ENCODE data around the gene ZNF629. TPM values are rescaled to one million over a fixed set of nuclear protein-coding genes. Genes with fewer than 3 reads are reported as not detected.

The ZNF629 gene
- total and polyA plus RNA-seq, 2 donors (not counting 1 experiment from before 2014, with no cell fraction given): 1.2 to 6.9 TPM

- Histone ChIP-seq H3K27ac (ENCODE audit: low read length in 2 of 2) (no peak overlapping the region), H4K20me1 (ENCODE audit: control insufficient read depth, insufficient read depth, low read length, poor library complexity, severe bottlenecking) (no peaks in the 10 kb centered on the region), H3K27me3 (replicated peaks in 1 of 4; ENCODE audit: control extremely low read depth in 1 of 4, control insufficient read depth in 3 of 4, insufficient read depth in 4 of 4, low read length in 3 of 4) (no peaks in the 10 kb centered on the region), H3K9ac (ENCODE audit: low read length) (no peak overlapping the region), H2AFZ (ENCODE audit: insufficient read depth, low read depth, low read length, poor library complexity, severe bottlenecking) (no peak overlapping the region), H3K4me2 (replicated peaks; ENCODE audit: low read depth, low read length, poor library complexity, severe bottlenecking) (no peak overlapping the region), H3K4me1 (ENCODE audit: control insufficient read depth in 2 of 2, insufficient read depth in 2 of 2, low read length in 2 of 2) (peaks cover 3 to 5% of the 10 kb centered on the region in 2 donors), H3K4me3 (ENCODE audit: control extremely low read depth in 1 of 5, extremely low read depth in 1 of 5, insufficient read depth in 1 of 5, low read depth in 2 of 5, low read length in 4 of 5) (no peak overlapping the region), H3K9me3 (ENCODE audit: control extremely low read depth in 1 of 3, control insufficient read depth in 2 of 3, insufficient read depth in 1 of 3, low read length in 2 of 3) (no peaks in the 10 kb centered on the region), H3K79me2 (ENCODE audit: control insufficient read depth, insufficient read depth, low read length) (peaks cover 9% of the 10 kb centered on the region), H3K36me3 (replicated peaks in 1 of 2; ENCODE audit: control extremely low read depth in 1 of 2, control insufficient read depth in 1 of 2, extremely low read depth in 1 of 2, insufficient read depth in 2 of 2, low read length in 1 of 2) (peaks cover 0 to 27% of the 10 kb centered on the region in 2 experiments)
- no peak for TF ChIP-seq EZH2 (IDR thresholded peaks at IDR 0.05; ENCODE audit: borderline replicate concordance, insufficient read depth, low read depth, low read length, poor library complexity, severe bottlenecking)
- intact Hi-C loops (cut with micrococcal nuclease): no loop called here
- WGBS (ENCODE audit: insufficient coverage): 98% methylated on average over 20 of the region's 20 CpGs
- ATAC-seq (ENCODE audit: low read depth): no peak
- Mint-ChIP-seq H3K27ac (no peak overlapping the region), H3K9me3 (ENCODE audit: insufficient read depth) (no peaks in the 10 kb centered on the region), H3K27me3 (no peaks in the 10 kb centered on the region), H3K4me3 (peak overlapping the region; percentile 60), H3K4me1 (peaks cover 19% of the 10 kb centered on the region)
- ChIA-PET POLR2A (no interaction called here), CTCF (no interaction called here)
- DNase-seq: no peak
These were observed 36.0 kb downstream of the ZNF629 start for GRCh38 chr16:30750876-30751465.

- H3K4me2 ChIP-seq (replicated peaks; ENCODE audit: low read depth, low read length, poor library complexity, severe bottlenecking): no peak overlapping the region
- H4K20me1 ChIP-seq (ENCODE audit: control insufficient read depth, insufficient read depth, low read length, poor library complexity, severe bottlenecking): no peaks in the 10 kb centered on the region
- H3K9me3 ChIP-seq (ENCODE audit: control extremely low read depth in 1 of 3, control insufficient read depth in 2 of 3, insufficient read depth in 1 of 3, low read length in 2 of 3): no peaks in the 10 kb centered on the region
- H3K27me3 ChIP-seq (replicated peaks in 1 of 4; ENCODE audit: control extremely low read depth in 1 of 4, control insufficient read depth in 3 of 4, insufficient read depth in 4 of 4, low read length in 3 of 4): no peaks in the 10 kb centered on the region
- peaks cover 9% of the 10 kb centered on the region for H3K79me2 ChIP-seq (ENCODE audit: control insufficient read depth, insufficient read depth, low read length)
- WGBS (ENCODE audit: insufficient coverage): 97% methylated on average over 4 of the region's 4 CpGs
- H3K4me1 Mint-ChIP-seq: peaks cover 19% of the 10 kb centered on the region
- TF ChIP-seq EZH2 (IDR thresholded peaks at IDR 0.05; ENCODE audit: borderline replicate concordance, insufficient read depth, low read depth, low read length, poor library complexity, severe bottlenecking): no peak
- intact Hi-C loops (cut with micrococcal nuclease): no loop called here
- ChIA-PET POLR2A (no interaction called here), CTCF (no interaction called here)
- H3K27ac ChIP-seq (ENCODE audit: low read length in 2 of 2): no peak overlapping the region
- ATAC-seq (ENCODE audit: low read depth) (no peak), DNase-seq (no peak)
- no peaks in the 10 kb centered on the region for H3K27me3 Mint-ChIP-seq
- no peak overlapping the region for H3K4me3 ChIP-seq (ENCODE audit: control extremely low read depth in 1 of 5, extremely low read depth in 1 of 5, insufficient read depth in 1 of 5, low read depth in 2 of 5, low read length in 4 of 5)
- H3K27ac Mint-ChIP-seq: no peak overlapping the region
- H3K36me3 ChIP-seq (replicated peaks in 1 of 2; ENCODE audit: control extremely low read depth in 1 of 2, control insufficient read depth in 1 of 2, extremely low read depth in 1 of 2, insufficient read depth in 2 of 2, low read length in 1 of 2): peaks cover 0 to 30% of the 10 kb centered on the region in 2 experiments
- H3K9me3 Mint-ChIP-seq (ENCODE audit: insufficient read depth): no peaks in the 10 kb centered on the region
- peak overlapping the region; percentile 60 for H3K4me3 Mint-ChIP-seq
- peaks cover 3 to 5% of the 10 kb centered on the region in 2 donors for H3K4me1 ChIP-seq (ENCODE audit: control insufficient read depth in 2 of 2, insufficient read depth in 2 of 2, low read length in 2 of 2)
- no peak overlapping the region for H3K9ac ChIP-seq (ENCODE audit: low read length)
- no peak overlapping the region for H2AFZ ChIP-seq (ENCODE audit: insufficient read depth, low read depth, low read length, poor library complexity, severe bottlenecking)
These were observed 36.8 kb downstream of the ZNF629 start for GRCh38 chr16:30750201-30750600.

Measured in B cell (primary cell).